Adrenal gland (tissue), 5 donors: ENCODE results near the gene TMEM17.

ENCODE experiments used
- CTCF ChIP-seq, 6 experiments: fragments of 450-650 bp in 4 of 6; fragments of 200-600 bp in 2 of 6; sonication (generic) in 1 of 6; IDR thresholded peaks; 1 replicate in 5 of 6; 2 replicates in 1 of 6; pipeline versions ENCODE4 v1.5.1 to v1.8.0; 2016 to 2021; ENCODE audit warnings: antibody characterized with exemption in 6 of 6, mild to moderate bottlenecking in 2 of 6, moderate library complexity in 1 of 6
- POLR2A ChIP-seq, 2 donors: fragments of 450-650 bp; IDR thresholded peaks; one replicate each; pipeline ENCODE4 v1.6.1; 2017; ENCODE audit warnings: antibody characterized with exemption in 2 of 2, mild to moderate bottlenecking in 2 of 2, moderate library complexity in 1 of 2
- donor health status: DM: no; HTN: no; CAD: no.

DNA sequence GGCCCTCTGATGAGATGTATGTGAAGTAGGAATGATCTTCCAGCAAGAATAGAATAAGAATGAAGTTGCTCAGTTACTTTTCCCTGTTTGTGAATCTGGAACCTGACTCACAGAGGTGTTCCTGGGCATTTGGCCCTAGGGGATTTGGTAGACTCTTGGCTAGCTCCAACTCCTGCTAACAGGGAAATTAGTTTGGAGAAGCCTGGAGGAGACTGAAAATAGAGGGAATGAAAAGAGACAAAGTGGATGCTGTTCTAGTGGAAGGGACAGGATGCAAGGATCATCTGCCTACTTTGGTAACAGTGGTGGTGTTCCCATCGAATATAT, 19.6 kb downstream of the TMEM17 start:
- no peak for TF ChIP-seq CTCF (IDR thresholded peaks at IDR 0.05)
- no peak for TF ChIP-seq POLR2A (IDR thresholded peaks at IDR 0.05)
